Stomach smooth muscle (tissue), 2 donors: ENCODE results near the gene GGTLC2.
"Not testable (repeated sequence)": the region's sequence is repeated elsewhere in the genome, so short reads cannot be mapped to it uniquely, and the experiment has no call there.

ENCODE experiments used
- H3K27ac ChIP-seq: one replicate; pipeline ENCODE4 v1.7.0; 2013; ENCODE audit warnings: mild to moderate bottlenecking, low read length, inconsistent platforms
- H3K27me3 ChIP-seq, 2 donors: one replicate each; pipeline ENCODE4 v1.7.0; 2013; ENCODE audit warnings: low read length in 2 of 2; ENCODE audit not compliant: insufficient read depth in 2 of 2, control insufficient read depth in 1 of 2
- H3K36me3 ChIP-seq, 2 donors: one replicate each; pipeline ENCODE4 v1.7.0; 2013; ENCODE audit warnings: low read length in 2 of 2; ENCODE audit not compliant: control insufficient read depth in 2 of 2, insufficient read depth in 2 of 2
- H3K4me1 ChIP-seq: one replicate; pipeline ENCODE4 v1.7.0; 2013; ENCODE audit warnings: low read length; ENCODE audit not compliant: control insufficient read depth, insufficient read depth
- H3K4me3 ChIP-seq, 2 donors: one replicate each; pipeline ENCODE4 v1.7.0; 2013; ENCODE audit warnings: low read length in 2 of 2
- H3K9ac ChIP-seq, 2 donors: one replicate each; pipeline ENCODE4 v1.7.0; 2013; ENCODE audit warnings: low read length in 2 of 2, mild to moderate bottlenecking in 1 of 2
- H3K9me3 ChIP-seq, 2 donors: one replicate each; pipeline ENCODE4 v1.7.0; 2013; ENCODE audit warnings: low read length in 2 of 2; ENCODE audit not compliant: control insufficient read depth in 2 of 2
- donor health status: healthy.
- donor health status: Pancreatic carcinoma.

Gene GGTLC2

GRCh38 chr22:22653677-22654381 is 9.4 kb downstream of the GGTLC2 start:
- not testable (repeated sequence) for H3K4me1 ChIP-seq, H3K27me3 ChIP-seq, H3K9ac ChIP-seq, H3K9me3 ChIP-seq, H3K36me3 ChIP-seq, H3K4me3 ChIP-seq, H3K27ac ChIP-seq

- H3K36me3 ChIP-seq, result no peaks in the 10 kb centered on the region
- no peaks in the 10 kb centered on the region for H3K27me3 ChIP-seq
Observed at GRCh38 chr22:22655452-22656290, 11.3 kb downstream of the GGTLC2 start.

GRCh38 chr22:22657712-22658111 is 13.3 kb downstream of the GGTLC2 start:
- Histone ChIP-seq H3K4me3 (no peak overlapping the region), H3K27ac (no peak overlapping the region), H3K9ac (no peak overlapping the region), H3K27me3 (no peaks in the 10 kb centered on the region), H3K36me3 (no peaks in the 10 kb centered on the region), H3K9me3 (no peaks in the 10 kb centered on the region), H3K4me1 (no peaks in the 10 kb centered on the region)

More at GRCh38 chr22:22655452-22656290, 11.3 kb downstream of the GGTLC2 start:
- H3K9me3 ChIP-seq, result no peaks in the 10 kb centered on the region
- no peak overlapping the region for H3K27ac ChIP-seq
- no peaks in the 10 kb centered on the region for H3K4me1 ChIP-seq
- H3K9ac ChIP-seq, result no peak overlapping the region
- H3K4me3 ChIP-seq, result no peak overlapping the region

GRCh38 chr22:22661275-22661674 is 16.9 kb downstream of the GGTLC2 start:
- Histone ChIP-seq H3K4me1 (no peaks in the 10 kb centered on the region), H3K36me3 (no peaks in the 10 kb centered on the region), H3K9me3 (no peaks in the 10 kb centered on the region), H3K9ac (no peak overlapping the region), H3K4me3 (no peak overlapping the region), H3K27me3 (peaks cover 0 to 4% of the 10 kb centered on the region in 2 donors), H3K27ac (no peak overlapping the region)

DNA sequence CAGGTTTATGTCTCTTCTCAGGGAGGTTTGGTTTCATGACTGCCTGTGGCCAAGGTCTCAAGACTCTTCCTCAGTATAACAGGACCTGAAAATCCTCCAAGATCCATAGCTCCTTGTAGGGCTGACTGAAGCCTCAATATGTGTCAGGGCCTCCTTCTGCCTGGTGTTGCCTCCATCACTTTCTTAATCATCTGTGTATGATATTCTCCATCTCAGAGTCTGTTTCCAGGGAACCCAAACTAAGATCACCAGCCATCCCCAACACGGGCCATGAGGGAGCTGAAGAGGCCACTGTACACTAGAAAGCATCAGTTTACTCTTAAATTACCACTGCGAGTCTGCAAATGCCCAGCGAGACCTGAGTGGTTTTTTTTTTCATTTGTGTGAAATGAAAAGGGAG is 17.7 kb downstream of the GGTLC2 start:
- H3K9ac ChIP-seq, result no peak overlapping the region
- peaks cover 0 to 4% of the 10 kb centered on the region in 2 donors for H3K27me3 ChIP-seq
- H3K4me3 ChIP-seq, result no peak overlapping the region
- no peaks in the 10 kb centered on the region for H3K36me3 ChIP-seq
- H3K27ac ChIP-seq, result no peak overlapping the region
- no peaks in the 10 kb centered on the region for H3K9me3 ChIP-seq
- H3K4me1 ChIP-seq, result no peaks in the 10 kb centered on the region

- no peaks in the 10 kb centered on the region for H3K9me3 ChIP-seq
- no peaks in the 10 kb centered on the region for H3K36me3 ChIP-seq
- peaks cover 0 to 4% of the 10 kb centered on the region in 2 donors for H3K27me3 ChIP-seq
- no peaks in the 10 kb centered on the region for H3K4me1 ChIP-seq
- H3K4me3 ChIP-seq, result no peak overlapping the region
- H3K9ac ChIP-seq, result no peak overlapping the region
- H3K27ac ChIP-seq, result no peak overlapping the region
Observed at GRCh38 chr22:22663861-22664800, 19.7 kb downstream of the GGTLC2 start.

GRCh38 chr22:22666307-22667091 is 22.1 kb downstream of the GGTLC2 start:
- Histone ChIP-seq H3K9me3 (peaks cover 0 to 4% of the 10 kb centered on the region in 2 donors), H3K27me3 (peaks cover 0 to 6% of the 10 kb centered on the region in 2 donors), H3K9ac (no peak overlapping the region), H3K4me1 (no peaks in the 10 kb centered on the region), H3K4me3 (no peak overlapping the region), H3K27ac (no peak overlapping the region), H3K36me3 (no peaks in the 10 kb centered on the region)

DNA sequence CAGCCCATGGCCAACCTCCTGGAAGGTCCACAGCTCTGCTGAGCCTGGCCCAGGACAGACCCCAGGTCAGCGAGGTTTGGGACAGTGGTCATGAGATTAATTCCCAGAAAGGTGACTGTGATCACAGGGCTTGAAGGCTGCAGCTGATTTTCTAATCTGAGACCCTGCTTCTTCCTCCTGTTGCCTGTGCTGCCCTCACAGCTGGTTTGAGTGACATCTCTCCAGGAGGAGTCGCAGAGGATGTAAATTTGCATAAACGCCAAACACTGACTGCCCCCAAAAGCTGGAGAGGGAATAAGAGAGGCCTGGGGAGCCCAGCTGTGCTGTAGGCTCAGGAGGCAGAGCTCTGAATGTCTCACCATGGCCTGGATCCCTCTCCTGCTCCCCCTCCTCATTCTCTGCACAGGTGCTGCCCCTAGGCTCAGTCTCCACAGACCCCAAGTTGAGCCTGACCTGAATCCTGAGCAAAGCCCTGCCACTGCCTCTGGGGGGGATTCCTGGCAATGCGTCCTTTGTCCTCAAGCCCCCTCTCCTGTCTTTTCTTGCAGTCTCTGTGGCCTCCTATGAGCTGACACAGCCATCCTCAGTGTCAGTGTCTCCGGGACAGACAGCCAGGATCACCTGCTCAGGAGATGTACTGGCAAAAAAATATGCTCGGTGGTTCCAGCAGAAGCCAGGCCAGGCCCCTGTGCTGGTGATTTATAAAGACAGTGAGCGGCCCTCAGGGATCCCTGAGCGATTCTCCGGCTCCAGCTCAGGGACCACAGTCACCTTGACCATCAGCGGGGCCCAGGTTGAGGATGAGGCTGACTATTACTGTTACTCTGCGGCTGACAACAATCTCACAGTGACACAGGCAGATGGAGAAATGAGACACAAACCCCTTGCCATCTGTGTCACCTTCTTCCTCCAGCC is 23.8 kb downstream of the GGTLC2 start:
- Histone ChIP-seq H3K27ac (no peak overlapping the region), H3K4me1 (no peaks in the 10 kb centered on the region), H3K4me3 (no peak overlapping the region), H3K27me3 (peaks cover 0 to 11% of the 10 kb centered on the region in 2 donors), H3K9me3 (peaks cover 0 to 4% of the 10 kb centered on the region in 2 donors), H3K9ac (no peak overlapping the region), H3K36me3 (no peaks in the 10 kb centered on the region)

GRCh38 chr22:22669093-22669492 is 24.7 kb downstream of the GGTLC2 start:
- no peak overlapping the region for H3K9ac ChIP-seq
- no peaks in the 10 kb centered on the region for H3K36me3 ChIP-seq
- H3K4me1 ChIP-seq, result no peaks in the 10 kb centered on the region
- H3K4me3 ChIP-seq, result no peak overlapping the region
- H3K9me3 ChIP-seq, result peaks cover 0 to 4% of the 10 kb centered on the region in 2 donors
- H3K27me3 ChIP-seq, result peaks cover 0 to 8% of the 10 kb centered on the region in 2 donors
- no peak overlapping the region for H3K27ac ChIP-seq
